ENCODE data around the gene TRPV3. TPM values are rescaled to one million over a fixed set of nuclear protein-coding genes. Genes with fewer than 3 reads are reported as not detected.

The TRPV3 gene
- total and polyA plus RNA-seq, 4 donors: 0.04 to 0.38 (median 0.26) TPM

GRCh38 chr17:3589784-3590183 is 32.2 kb upstream of the TRPV3 start:
- H3K4me3 ChIP-seq (ENCODE audit: low read depth in 1 of 3, low read length in 3 of 3): no peak overlapping the region
- DNase-seq (ENCODE audit: low spot score): no peak
- H3K27ac ChIP-seq (ENCODE audit: low read depth in 1 of 2, low read length in 2 of 2): no peak overlapping the region
- no peaks in the 10 kb centered on the region for H3K9me3 ChIP-seq (ENCODE audit: control insufficient read depth in 4 of 4, low read length in 3 of 4)
- peaks cover 15 to 74% (median 37%) of the 10 kb centered on the region in 4 donors for H3K36me3 ChIP-seq (ENCODE audit: control insufficient read depth in 4 of 4, insufficient read depth in 3 of 4, low read depth in 1 of 4, low read length in 3 of 4)
- H3K27me3 ChIP-seq (ENCODE audit: control insufficient read depth in 4 of 4, insufficient read depth in 4 of 4, low read length in 3 of 4): no peaks in the 10 kb centered on the region
- H3K9ac ChIP-seq (ENCODE audit: low read depth in 1 of 2, low read length in 2 of 2): no peak overlapping the region
- 98% methylated on average over 22 of the region's 22 CpGs for WGBS
- TF ChIP-seq NR2F2 (IDR thresholded peaks at IDR 0.05): no peak
- TF ChIP-seq JUND (IDR thresholded peaks at IDR 0.05): no peak
- no peak for TF ChIP-seq ZBTB33 (IDR thresholded peaks at IDR 0.05)
- TF ChIP-seq CTCF (IDR thresholded peaks at IDR 0.05; ENCODE audit: low read depth, low read length, missing input control): no peak
- H3K4me1 ChIP-seq (ENCODE audit: control insufficient read depth in 4 of 4, insufficient read depth in 4 of 4, low read length in 3 of 4): no peaks in the 10 kb centered on the region

GRCh38 chr17:3585826-3586225 is 28.2 kb upstream of the TRPV3 start:
- H3K4me1 ChIP-seq (ENCODE audit: control insufficient read depth in 4 of 4, insufficient read depth in 4 of 4, low read length in 3 of 4): no peaks in the 10 kb centered on the region
- H3K9me3 ChIP-seq (ENCODE audit: control insufficient read depth in 4 of 4, low read length in 3 of 4): no peaks in the 10 kb centered on the region
- H3K36me3 ChIP-seq (ENCODE audit: control insufficient read depth in 4 of 4, insufficient read depth in 3 of 4, low read depth in 1 of 4, low read length in 3 of 4): peaks cover 14 to 67% (median 40%) of the 10 kb centered on the region in 4 donors
- DNase-seq (ENCODE audit: low spot score): no peak
- WGBS: 97% methylated on average over 17 of the region's 17 CpGs
- H3K9ac ChIP-seq (ENCODE audit: low read depth in 1 of 2, low read length in 2 of 2): no peak overlapping the region
- TF ChIP-seq GABPA (IDR thresholded peaks at IDR 0.05 in 1 of 2, conservative IDR thresholded peaks at IDR 0.05 in 1 of 2) (no peak), TAF1 (conservative IDR thresholded peaks at IDR 0.05) (no peak), SP1 (IDR thresholded peaks at IDR 0.05) (no peak), RAD21 (IDR thresholded peaks at IDR 0.05) (no peak), JUND (IDR thresholded peaks at IDR 0.05) (no peak), REST (IDR thresholded peaks at IDR 0.05) (no peak), YY1 (IDR thresholded peaks at IDR 0.05) (no peak)
- H3K4me3 ChIP-seq (ENCODE audit: low read depth in 1 of 3, low read length in 3 of 3): no peak overlapping the region
- no peaks in the 10 kb centered on the region for H3K27me3 ChIP-seq (ENCODE audit: control insufficient read depth in 4 of 4, insufficient read depth in 4 of 4, low read length in 3 of 4)
- H3K27ac ChIP-seq (ENCODE audit: low read depth in 1 of 2, low read length in 2 of 2): no peak overlapping the region

- WGBS: 97% methylated on average over 9 of the region's 9 CpGs
- Histone ChIP-seq H3K36me3 (ENCODE audit: control insufficient read depth in 4 of 4, insufficient read depth in 3 of 4, low read depth in 1 of 4, low read length in 3 of 4) (peaks cover 17 to 61% (median 44%) of the 10 kb centered on the region in 4 donors), H3K27me3 (ENCODE audit: control insufficient read depth in 4 of 4, insufficient read depth in 4 of 4, low read length in 3 of 4) (no peaks in the 10 kb centered on the region), H3K4me1 (ENCODE audit: control insufficient read depth in 4 of 4, insufficient read depth in 4 of 4, low read length in 3 of 4) (no peaks in the 10 kb centered on the region), H3K4me3 (ENCODE audit: low read depth in 1 of 3, low read length in 3 of 3) (no peak overlapping the region), H3K9ac (ENCODE audit: low read depth in 1 of 2, low read length in 2 of 2) (no peak overlapping the region), H3K9me3 (ENCODE audit: control insufficient read depth in 4 of 4, low read length in 3 of 4) (no peaks in the 10 kb centered on the region), H3K27ac (ENCODE audit: low read depth in 1 of 2, low read length in 2 of 2) (no peak overlapping the region)
- TF ChIP-seq FOXA2 (IDR thresholded peaks at IDR 0.05) (no peak), YY1 (IDR thresholded peaks at IDR 0.05) (no peak), MAX (IDR thresholded peaks at IDR 0.05) (no peak), NR2F2 (IDR thresholded peaks at IDR 0.05) (no peak), JUND (IDR thresholded peaks at IDR 0.05) (no peak), REST (IDR thresholded peaks at IDR 0.05) (no peak), HNF4G (IDR thresholded peaks at IDR 0.05) (no peak)
- DNase-seq (ENCODE audit: low spot score): no peak
These were observed 25.8 kb upstream of the TRPV3 start for GRCh38 chr17:3583456-3583855.
